Measurements from ENCODE around the gene MYO15A. TPM values are rescaled to one million over a fixed set of nuclear protein-coding genes. Genes with fewer than 3 reads are reported as not detected.

Gene MYO15A
- total and polyA plus RNA-seq, 2 of the 4 experiments (the other 2 are of a cell fraction) = 0.18 to 1.1 TPM

DNA sequence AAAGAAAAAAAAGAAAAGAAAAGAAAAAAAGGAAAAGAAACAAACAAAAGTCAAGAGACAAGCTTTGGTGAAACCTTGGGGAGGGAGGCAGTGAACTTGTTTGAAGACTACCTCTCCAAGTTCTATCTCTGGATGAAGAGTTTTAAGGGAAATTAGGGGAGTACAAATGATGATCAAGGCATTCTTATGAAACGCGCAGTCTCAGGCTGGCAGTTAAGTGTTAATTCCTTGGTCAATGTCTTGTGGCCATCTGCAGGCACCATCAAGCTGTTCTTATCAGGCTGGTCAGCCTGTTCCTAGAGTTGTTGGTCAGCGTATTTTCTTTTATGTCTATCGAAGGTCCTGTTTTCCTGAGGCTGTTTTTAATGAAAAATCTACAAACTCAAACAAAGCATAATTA lies 29.0 kb upstream of the MYO15A start:
- Histone ChIP-seq H4K8ac (ENCODE audit: low read depth in 2 of 2, low read length in 2 of 2) (no peak overlapping the region), H3K4me3 (ENCODE audit: insufficient read depth, low read depth, low read length) (no peak overlapping the region), H4K91ac (ENCODE audit: insufficient read depth, low read depth, low read length) (no peak overlapping the region), H3K27ac (ENCODE audit: insufficient read depth, low read length) (no peak overlapping the region), H4K20me1 (ENCODE audit: insufficient read depth, low read length) (no peaks in the 10 kb centered on the region), H2AK5ac (ENCODE audit: low read depth, low read length) (no peak overlapping the region), H3K9me3 (ENCODE audit: control insufficient read depth, insufficient read depth, low read length) (0 out of 2 replicates have a peak, but pooled peaks cover 2% of the 10 kb centered on the region), H3K56ac (ENCODE audit: extremely low read depth, insufficient read depth, low read length) (no peak overlapping the region), H3K18ac (ENCODE audit: low read depth, low read length) (no peak overlapping the region), H3K14ac (replicated peaks; ENCODE audit: low read depth, low read length) (no peak overlapping the region), H3K4me2 (ENCODE audit: low read depth, low read length) (no peak overlapping the region), H3K79me1 (ENCODE audit: low read depth in 1 of 2, low read length in 2 of 2) (no peaks in the 10 kb centered on the region), H3K27me3 (ENCODE audit: control insufficient read depth, insufficient read depth, low read length) (peaks cover 18% of the 10 kb centered on the region), H3K4ac (ENCODE audit: low read depth, low read length) (no peak overlapping the region), H3K9me1 (ENCODE audit: insufficient read depth, low read length) (no peaks in the 10 kb centered on the region), H4K5ac (ENCODE audit: low read depth, low read length) (no peak overlapping the region), H3K4me1 (ENCODE audit: control insufficient read depth, insufficient read depth, low read length) (peaks cover 4% of the 10 kb centered on the region; the same call in 1 of the 2 replicates), H2AFZ (replicated peaks; ENCODE audit: low read length, poor library complexity) (no peak overlapping the region), H2BK5ac (ENCODE audit: low read depth, low read length, poor library complexity, severe bottlenecking) (no peak overlapping the region), H3K36me3 (ENCODE audit: control insufficient read depth, insufficient read depth, low read length) (no peaks in the 10 kb centered on the region), H2AK9ac (replicated peaks; ENCODE audit: low read depth, low read length, poor library complexity) (no peak overlapping the region), H2BK120ac (ENCODE audit: low read depth, low read length) (no peak overlapping the region), H3K23ac (ENCODE audit: low read depth, low read length) (no peak overlapping the region), H2BK20ac (ENCODE audit: low read depth, low read length) (no peak overlapping the region), H3K9ac (ENCODE audit: low read depth, low read length) (no peak overlapping the region), H2BK15ac (ENCODE audit: low read depth, low read length) (no peak overlapping the region)
- in situ Hi-C loops (cut with MboI; ENCODE audit: low sequenced_read_pairs) = no loop called here
- no CpG with 5 or more reads among the region's 4 CpGs for WGBS, 2 experiments (ENCODE audit: extremely low coverage in 2 of 2, insufficient read length in 1 of 2)
- BruUV-seq (replicated peaks) = no TSS peak
- TF ChIP-seq MAZ (IDR thresholded peaks at IDR 0.05; ENCODE audit: borderline replicate concordance, low read depth, low read length) (no peak), CHD1 (IDR thresholded peaks at IDR 0.05; ENCODE audit: low read depth, low read length) (no peak), BHLHE40 (IDR thresholded peaks at IDR 0.05; ENCODE audit: low read depth, low read length) (no peak), FOS (IDR thresholded peaks at IDR 0.05; ENCODE audit: low read depth, low read length) (no peak), RFX5 (IDR thresholded peaks at IDR 0.05; ENCODE audit: low read depth, low read length) (no peak), RCOR1 (IDR thresholded peaks at IDR 0.05; ENCODE audit: insufficient replicate concordance, low read length) (no peak), RAD21 (IDR thresholded peaks at IDR 0.05; ENCODE audit: low read length) (no peak), CEBPB (IDR thresholded peaks at IDR 0.05; ENCODE audit: low read depth, low read length) (no peak), MAFK (IDR thresholded peaks at IDR 0.05; ENCODE audit: low read depth, low read length) (no peak), SMC3 (IDR thresholded peaks at IDR 0.05; ENCODE audit: low read depth, low read length) (no peak), POLR2A (IDR thresholded peaks at IDR 0.05; ENCODE audit: low read depth, low read length) (no peak), NFE2L2 (IDR thresholded peaks at IDR 0.05; ENCODE audit: low read depth, low read length) (no peak)
- TF ChIP-seq, protein P1, sequence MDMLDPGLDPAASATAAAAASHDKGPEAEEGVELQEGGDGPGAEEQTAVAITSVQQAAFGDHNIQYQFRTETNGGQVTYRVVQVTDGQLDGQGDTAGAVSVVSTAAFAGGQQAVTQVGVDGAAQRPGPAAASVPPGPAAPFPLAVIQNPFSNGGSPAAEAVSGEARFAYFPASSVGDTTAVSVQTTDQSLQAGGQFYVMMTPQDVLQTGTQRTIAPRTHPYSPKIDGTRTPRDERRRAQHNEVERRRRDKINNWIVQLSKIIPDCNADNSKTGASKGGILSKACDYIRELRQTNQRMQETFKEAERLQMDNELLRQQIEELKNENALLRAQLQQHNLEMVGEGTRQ (IDR thresholded peaks at IDR 0.05; ENCODE audit: low read depth, low read length) = no peak
- TF ChIP-seq, protein P2, sequence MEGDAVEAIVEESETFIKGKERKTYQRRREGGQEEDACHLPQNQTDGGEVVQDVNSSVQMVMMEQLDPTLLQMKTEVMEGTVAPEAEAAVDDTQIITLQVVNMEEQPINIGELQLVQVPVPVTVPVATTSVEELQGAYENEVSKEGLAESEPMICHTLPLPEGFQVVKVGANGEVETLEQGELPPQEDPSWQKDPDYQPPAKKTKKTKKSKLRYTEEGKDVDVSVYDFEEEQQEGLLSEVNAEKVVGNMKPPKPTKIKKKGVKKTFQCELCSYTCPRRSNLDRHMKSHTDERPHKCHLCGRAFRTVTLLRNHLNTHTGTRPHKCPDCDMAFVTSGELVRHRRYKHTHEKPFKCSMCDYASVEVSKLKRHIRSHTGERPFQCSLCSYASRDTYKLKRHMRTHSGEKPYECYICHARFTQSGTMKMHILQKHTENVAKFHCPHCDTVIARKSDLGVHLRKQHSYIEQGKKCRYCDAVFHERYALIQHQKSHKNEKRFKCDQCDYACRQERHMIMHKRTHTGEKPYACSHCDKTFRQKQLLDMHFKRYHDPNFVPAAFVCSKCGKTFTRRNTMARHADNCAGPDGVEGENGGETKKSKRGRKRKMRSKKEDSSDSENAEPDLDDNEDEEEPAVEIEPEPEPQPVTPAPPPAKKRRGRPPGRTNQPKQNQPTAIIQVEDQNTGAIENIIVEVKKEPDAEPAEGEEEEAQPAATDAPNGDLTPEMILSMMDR (conservative IDR thresholded peaks at IDR 0.05; ENCODE audit: low read depth, low read length) = no peak
- ATAC-seq (ENCODE audit: low read depth) (no peak), DNase-seq (no peak)
- dilution Hi-C loops (cut with HindIII; ENCODE audit: low sequenced_read_pairs, unreplicated experiment) = no loop called here
- ChIA-PET POLR2A (ENCODE audit: unreplicated experiment) (no interaction called here), CTCF (no interaction called here)
- intact Hi-C loops (cut with micrococcal nuclease) = no loop called here
